PC-9 (cell line): ENCODE data around the gene RBM39.

ENCODE experiments used
- EZH2 ChIP-seq: fragments of 200-600 bp; sonication (generic); IDR thresholded peaks from 2 replicates; pipeline ENCODE4 v1.8.0; 2017; ENCODE audit warnings: antibody characterized with exemption, low read depth
- TF ChIP-seq, protein P1 (sequence below): fragments of 200-600 bp; sonication (generic); conservative IDR thresholded peaks from 2 replicates; pipeline ENCODE4 v1.6.1; 2017; ENCODE audit warnings: mixed run types, antibody characterized with exemption, mild to moderate bottlenecking, moderate library complexity

DNA sequence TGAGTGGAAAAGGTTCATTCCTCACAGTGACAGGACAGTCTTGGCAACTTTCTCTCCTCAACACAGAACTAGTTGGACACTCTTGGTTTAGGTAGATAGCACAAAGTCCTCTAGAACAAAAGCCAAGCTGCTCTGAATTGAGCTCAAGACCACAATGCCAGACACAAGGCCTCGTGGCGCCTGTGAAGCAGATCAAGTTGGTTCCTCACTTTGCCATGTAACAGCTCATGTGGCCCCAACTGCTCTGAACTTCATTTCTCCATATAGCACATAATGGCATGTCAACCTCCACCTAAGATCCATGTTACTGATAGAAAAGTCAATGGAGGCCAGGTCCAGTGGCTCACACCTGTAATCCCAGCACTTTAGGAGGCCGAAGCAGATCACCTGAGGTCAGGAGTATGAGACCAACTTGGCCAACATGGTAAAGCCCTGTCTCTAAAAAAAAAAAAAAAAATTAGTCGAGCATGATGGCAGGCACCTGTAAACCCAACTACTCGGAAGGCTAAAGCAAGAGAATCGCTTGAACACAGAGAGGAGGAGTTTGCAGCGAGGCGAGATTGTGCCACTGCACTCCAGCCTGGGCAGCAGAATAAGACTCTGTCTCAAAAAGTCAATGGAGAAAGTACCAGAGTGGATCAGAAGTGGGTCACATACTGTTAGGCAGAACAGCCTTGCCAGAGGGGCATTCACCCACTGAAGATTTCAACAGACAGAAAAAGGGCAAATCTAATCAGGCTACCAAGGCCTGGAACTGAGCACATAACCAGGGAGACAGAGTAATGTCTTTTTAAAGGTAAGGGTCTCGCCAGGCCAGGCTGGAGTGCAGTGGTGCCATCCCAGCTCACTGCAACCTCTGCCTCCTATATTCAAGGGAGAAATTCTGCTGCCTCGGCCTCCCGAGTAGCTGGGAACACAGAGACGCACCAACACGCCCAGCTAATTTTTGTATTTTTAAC is 21.6 kb downstream of the RBM39 start:
- TF ChIP-seq EZH2: no peak
- TF ChIP-seq, protein P1, sequence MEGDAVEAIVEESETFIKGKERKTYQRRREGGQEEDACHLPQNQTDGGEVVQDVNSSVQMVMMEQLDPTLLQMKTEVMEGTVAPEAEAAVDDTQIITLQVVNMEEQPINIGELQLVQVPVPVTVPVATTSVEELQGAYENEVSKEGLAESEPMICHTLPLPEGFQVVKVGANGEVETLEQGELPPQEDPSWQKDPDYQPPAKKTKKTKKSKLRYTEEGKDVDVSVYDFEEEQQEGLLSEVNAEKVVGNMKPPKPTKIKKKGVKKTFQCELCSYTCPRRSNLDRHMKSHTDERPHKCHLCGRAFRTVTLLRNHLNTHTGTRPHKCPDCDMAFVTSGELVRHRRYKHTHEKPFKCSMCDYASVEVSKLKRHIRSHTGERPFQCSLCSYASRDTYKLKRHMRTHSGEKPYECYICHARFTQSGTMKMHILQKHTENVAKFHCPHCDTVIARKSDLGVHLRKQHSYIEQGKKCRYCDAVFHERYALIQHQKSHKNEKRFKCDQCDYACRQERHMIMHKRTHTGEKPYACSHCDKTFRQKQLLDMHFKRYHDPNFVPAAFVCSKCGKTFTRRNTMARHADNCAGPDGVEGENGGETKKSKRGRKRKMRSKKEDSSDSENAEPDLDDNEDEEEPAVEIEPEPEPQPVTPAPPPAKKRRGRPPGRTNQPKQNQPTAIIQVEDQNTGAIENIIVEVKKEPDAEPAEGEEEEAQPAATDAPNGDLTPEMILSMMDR: no peak
